ENCODE data around the gene LASP1NB.
A peak's percentile ranks its signal among the peaks of the same experiment; 100 is the strongest.

The LASP1NB gene

DNA sequence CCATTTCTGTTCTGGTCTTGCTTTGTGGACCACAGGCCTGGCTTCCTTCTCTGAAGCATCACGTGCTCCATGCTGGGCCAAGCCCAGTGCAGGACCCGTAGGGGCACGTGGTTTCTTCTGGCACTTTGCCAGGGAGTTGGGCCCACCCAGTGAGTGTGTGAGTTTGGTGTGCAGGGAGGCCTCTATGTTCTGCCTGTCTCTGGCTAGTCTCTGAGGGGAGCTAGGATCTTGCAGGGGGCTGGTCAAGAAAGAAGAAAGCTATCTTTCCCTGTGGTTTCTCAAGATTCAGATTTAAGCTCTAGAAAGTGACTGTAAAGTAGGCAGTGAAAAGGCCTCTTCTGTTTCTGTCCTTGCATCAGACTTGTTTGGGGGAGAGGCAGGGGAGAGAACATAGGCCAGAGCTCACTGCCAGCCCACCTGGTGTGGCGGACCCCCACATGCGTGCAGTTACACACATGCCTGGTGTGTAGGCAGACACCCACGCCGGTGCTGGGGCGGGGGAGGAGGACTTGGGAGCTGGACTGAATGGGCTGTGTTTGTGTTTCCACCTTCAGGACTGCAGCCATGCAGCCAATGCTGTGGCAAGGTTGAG lies 43.7 kb upstream of the LASP1NB start:
- peak in 1 of 2 experiments; percentile 80 for DNase-seq (ENCODE audit: low read depth in 1 of 2, low spot score in 1 of 2)
- no peaks in the 10 kb centered on the region for H3K27me3 ChIP-seq (ENCODE audit: insufficient read depth, poor library complexity, severe bottlenecking)
- no peak overlapping the region for H3K4me3 ChIP-seq (replicated peaks; ENCODE audit: insufficient read depth, low read length)
- TF ChIP-seq POLR2AphosphoS5 (IDR thresholded peaks at IDR 0.05; ENCODE audit: low read depth) (peak; percentile 56; the same call in 1 of the 2 replicates), GABPA (IDR thresholded peaks at IDR 0.05; ENCODE audit: low read depth) (no peak), SPI1 (IDR thresholded peaks at IDR 0.05; ENCODE audit: borderline replicate concordance, low read depth) (no peak)
- peak overlapping the region; percentile 34 for H3K27ac ChIP-seq (replicated peaks)

DNA sequence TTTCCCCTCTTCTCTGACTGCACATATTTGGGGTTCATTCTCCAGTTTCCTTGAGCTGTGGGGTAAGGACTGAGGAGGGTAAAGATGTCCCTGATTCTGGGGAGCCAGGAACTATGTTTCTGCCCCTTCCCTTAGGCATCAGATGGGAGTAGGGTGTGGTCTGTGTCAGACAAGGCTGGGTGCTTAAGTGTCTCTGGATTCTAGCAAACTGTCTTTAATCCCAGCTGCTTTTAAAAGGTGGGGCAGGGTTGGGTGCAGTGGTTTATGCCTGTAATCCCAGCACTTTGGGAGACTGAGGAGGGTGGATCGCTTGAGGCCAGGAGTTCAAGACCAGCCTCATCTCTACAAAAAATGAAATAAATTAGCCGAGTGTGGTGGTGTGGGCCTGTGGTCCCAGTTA lies 42.5 kb upstream of the LASP1NB start:
- TF ChIP-seq, protein P1, sequence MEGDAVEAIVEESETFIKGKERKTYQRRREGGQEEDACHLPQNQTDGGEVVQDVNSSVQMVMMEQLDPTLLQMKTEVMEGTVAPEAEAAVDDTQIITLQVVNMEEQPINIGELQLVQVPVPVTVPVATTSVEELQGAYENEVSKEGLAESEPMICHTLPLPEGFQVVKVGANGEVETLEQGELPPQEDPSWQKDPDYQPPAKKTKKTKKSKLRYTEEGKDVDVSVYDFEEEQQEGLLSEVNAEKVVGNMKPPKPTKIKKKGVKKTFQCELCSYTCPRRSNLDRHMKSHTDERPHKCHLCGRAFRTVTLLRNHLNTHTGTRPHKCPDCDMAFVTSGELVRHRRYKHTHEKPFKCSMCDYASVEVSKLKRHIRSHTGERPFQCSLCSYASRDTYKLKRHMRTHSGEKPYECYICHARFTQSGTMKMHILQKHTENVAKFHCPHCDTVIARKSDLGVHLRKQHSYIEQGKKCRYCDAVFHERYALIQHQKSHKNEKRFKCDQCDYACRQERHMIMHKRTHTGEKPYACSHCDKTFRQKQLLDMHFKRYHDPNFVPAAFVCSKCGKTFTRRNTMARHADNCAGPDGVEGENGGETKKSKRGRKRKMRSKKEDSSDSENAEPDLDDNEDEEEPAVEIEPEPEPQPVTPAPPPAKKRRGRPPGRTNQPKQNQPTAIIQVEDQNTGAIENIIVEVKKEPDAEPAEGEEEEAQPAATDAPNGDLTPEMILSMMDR (IDR thresholded peaks at IDR 0.05; ENCODE audit: insufficient read depth, low read length), result no peak
- TF ChIP-seq, protein P2, sequence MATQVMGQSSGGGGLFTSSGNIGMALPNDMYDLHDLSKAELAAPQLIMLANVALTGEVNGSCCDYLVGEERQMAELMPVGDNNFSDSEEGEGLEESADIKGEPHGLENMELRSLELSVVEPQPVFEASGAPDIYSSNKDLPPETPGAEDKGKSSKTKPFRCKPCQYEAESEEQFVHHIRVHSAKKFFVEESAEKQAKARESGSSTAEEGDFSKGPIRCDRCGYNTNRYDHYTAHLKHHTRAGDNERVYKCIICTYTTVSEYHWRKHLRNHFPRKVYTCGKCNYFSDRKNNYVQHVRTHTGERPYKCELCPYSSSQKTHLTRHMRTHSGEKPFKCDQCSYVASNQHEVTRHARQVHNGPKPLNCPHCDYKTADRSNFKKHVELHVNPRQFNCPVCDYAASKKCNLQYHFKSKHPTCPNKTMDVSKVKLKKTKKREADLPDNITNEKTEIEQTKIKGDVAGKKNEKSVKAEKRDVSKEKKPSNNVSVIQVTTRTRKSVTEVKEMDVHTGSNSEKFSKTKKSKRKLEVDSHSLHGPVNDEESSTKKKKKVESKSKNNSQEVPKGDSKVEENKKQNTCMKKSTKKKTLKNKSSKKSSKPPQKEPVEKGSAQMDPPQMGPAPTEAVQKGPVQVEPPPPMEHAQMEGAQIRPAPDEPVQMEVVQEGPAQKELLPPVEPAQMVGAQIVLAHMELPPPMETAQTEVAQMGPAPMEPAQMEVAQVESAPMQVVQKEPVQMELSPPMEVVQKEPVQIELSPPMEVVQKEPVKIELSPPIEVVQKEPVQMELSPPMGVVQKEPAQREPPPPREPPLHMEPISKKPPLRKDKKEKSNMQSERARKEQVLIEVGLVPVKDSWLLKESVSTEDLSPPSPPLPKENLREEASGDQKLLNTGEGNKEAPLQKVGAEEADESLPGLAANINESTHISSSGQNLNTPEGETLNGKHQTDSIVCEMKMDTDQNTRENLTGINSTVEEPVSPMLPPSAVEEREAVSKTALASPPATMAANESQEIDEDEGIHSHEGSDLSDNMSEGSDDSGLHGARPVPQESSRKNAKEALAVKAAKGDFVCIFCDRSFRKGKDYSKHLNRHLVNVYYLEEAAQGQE (IDR thresholded peaks at IDR 0.05; ENCODE audit: insufficient replicate concordance, low read depth), result no peak
- no peak for TF ChIP-seq SPI1 (IDR thresholded peaks at IDR 0.05; ENCODE audit: borderline replicate concordance, low read depth)
- no peak for TF ChIP-seq GABPA (IDR thresholded peaks at IDR 0.05; ENCODE audit: low read depth)
- TF ChIP-seq POLR2AphosphoS5 (IDR thresholded peaks at IDR 0.05; ENCODE audit: low read depth), result no peak

DNA sequence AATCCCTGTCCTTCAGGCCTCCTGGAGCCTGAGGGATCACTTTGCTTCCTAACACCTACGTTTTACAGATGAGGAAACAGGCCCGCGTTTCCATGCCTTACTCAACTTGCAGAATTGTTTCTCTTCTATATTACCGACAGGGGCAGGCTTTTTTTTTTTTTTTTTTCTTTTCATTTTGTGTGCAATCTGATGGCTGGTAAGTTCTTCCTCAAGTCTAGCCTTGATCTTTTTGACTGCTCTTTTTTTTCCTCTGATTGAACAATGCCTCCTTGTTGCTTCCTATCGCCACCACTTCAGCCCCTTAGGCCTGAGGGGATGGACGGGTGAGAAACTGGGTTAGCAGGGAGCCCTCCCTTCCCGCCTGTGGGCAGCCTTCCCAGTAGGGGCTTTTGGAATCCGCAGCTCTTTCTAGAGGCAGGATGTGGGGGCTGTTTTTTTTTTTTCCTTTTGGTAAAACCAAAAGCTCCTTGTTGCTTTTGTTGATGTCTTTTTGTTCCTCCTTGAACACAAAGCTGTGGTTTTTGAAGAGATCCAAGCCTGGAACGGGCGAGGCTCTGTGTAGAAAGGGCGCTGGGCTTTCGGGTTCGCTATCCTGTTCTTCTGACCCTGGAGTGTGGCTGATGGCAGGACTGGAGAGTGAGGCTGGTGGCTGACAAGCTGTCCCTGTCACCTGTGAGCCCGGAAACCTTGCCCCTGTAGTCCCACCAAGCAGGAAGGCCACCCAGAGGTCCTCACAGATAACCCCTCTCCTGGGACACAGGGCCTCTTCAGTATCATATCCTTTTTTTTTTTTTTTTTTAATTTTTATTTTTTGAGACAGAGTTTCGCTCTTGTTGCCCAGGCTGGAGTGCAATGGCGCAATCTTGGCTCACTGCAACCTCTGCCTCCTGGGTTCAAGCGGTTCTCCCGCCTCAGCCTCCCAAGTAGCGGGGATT lies 41.6 kb upstream of the LASP1NB start:
- DNase-seq (ENCODE audit: low read depth in 1 of 2, low spot score in 1 of 2), result no peak
- H3K27ac ChIP-seq (replicated peaks), result peak overlapping the region; percentile 41; the same call in 1 of the 2 replicates
- no peak overlapping the region for H3K4me3 ChIP-seq (replicated peaks; ENCODE audit: insufficient read depth, low read length)

More for the DNA sequence above, 42.5 kb upstream of the LASP1NB start:
- Histone ChIP-seq H3K4me3 (replicated peaks; ENCODE audit: insufficient read depth, low read length) (no peak overlapping the region), H3K27ac (replicated peaks) (no peak overlapping the region; the same call in 1 of the 2 replicates), H3K27me3 (ENCODE audit: insufficient read depth, poor library complexity, severe bottlenecking) (no peaks in the 10 kb centered on the region)
- DNase-seq (ENCODE audit: low read depth in 1 of 2, low spot score in 1 of 2), result no peak

More for the DNA sequence above, 41.6 kb upstream of the LASP1NB start:
- H3K27me3 ChIP-seq (ENCODE audit: insufficient read depth, poor library complexity, severe bottlenecking), result no peaks in the 10 kb centered on the region
- TF ChIP-seq, protein P1 (IDR thresholded peaks at IDR 0.05; ENCODE audit: insufficient read depth, low read length), result no peak
- TF ChIP-seq, protein P2 (IDR thresholded peaks at IDR 0.05; ENCODE audit: insufficient replicate concordance, low read depth), result no peak
- no peak for TF ChIP-seq GABPA (IDR thresholded peaks at IDR 0.05; ENCODE audit: low read depth)
- no peak for TF ChIP-seq POLR2AphosphoS5 (IDR thresholded peaks at IDR 0.05; ENCODE audit: low read depth)
- no peak for TF ChIP-seq SPI1 (IDR thresholded peaks at IDR 0.05; ENCODE audit: borderline replicate concordance, low read depth)

Measured in HL-60 (cell line).